ENCODE data around the gene NFIA.

GRCh38 chr1:61095470-61095812, 13.1 kb downstream of the NFIA start:
- TF ChIP-seq CHD2 (IDR thresholded peaks at IDR 0.05; ENCODE audit: low read depth, low read length) (no peak), CREB1 (IDR thresholded peaks at IDR 0.05) (no peak), CREB1 (CRISPR knock-in tag; IDR thresholded peaks at IDR 0.05) (no peak), GABPB1 (CRISPR knock-in tag; IDR thresholded peaks at IDR 0.05) (no peak), FOXM1 (CRISPR knock-in tag; IDR thresholded peaks at IDR 0.05) (no peak), EHMT2 (IDR thresholded peaks at IDR 0.05; ENCODE audit: borderline replicate concordance, low read depth, low read length) (no peak), CTCF (CRISPR knock-in tag; IDR thresholded peaks at IDR 0.05) (no peak), JUN (CRISPR knock-in tag; IDR thresholded peaks at IDR 0.05) (no peak), POLR2A (IDR thresholded peaks at IDR 0.05; ENCODE audit: insufficient read depth in 1 of 2, low read depth in 2 of 2, low read length in 2 of 2) (no peak), MAX (IDR thresholded peaks at IDR 0.05) (no peak), PHB2 (IDR thresholded peaks at IDR 0.05; ENCODE audit: partially characterized antibody) (no peak)
